Measurements from ENCODE around the gene ASAP2.

The ASAP2 gene

DNA sequence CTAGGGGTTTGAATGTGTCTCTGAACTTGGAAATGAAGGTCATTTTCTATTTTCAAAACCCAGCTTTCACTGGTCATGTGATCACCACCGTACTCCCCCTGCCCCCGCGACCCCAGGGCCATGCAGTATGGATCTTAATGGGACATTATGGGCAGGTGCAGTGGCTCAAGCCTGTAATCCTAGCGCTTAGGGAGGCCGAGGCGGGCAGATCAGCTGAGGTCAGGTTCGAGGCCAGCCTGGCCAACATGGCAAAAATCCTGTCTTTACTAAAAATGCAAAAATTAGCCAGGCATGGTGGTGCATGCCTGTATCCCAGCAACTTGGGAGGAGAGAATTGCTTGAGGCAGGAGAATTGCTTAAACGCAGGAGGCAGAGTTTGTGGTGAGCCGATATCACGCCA, 139.4 kb downstream of the ASAP2 start:
- no peak for DNase-seq (ENCODE audit: low read depth)
- TF ChIP-seq, protein P1, sequence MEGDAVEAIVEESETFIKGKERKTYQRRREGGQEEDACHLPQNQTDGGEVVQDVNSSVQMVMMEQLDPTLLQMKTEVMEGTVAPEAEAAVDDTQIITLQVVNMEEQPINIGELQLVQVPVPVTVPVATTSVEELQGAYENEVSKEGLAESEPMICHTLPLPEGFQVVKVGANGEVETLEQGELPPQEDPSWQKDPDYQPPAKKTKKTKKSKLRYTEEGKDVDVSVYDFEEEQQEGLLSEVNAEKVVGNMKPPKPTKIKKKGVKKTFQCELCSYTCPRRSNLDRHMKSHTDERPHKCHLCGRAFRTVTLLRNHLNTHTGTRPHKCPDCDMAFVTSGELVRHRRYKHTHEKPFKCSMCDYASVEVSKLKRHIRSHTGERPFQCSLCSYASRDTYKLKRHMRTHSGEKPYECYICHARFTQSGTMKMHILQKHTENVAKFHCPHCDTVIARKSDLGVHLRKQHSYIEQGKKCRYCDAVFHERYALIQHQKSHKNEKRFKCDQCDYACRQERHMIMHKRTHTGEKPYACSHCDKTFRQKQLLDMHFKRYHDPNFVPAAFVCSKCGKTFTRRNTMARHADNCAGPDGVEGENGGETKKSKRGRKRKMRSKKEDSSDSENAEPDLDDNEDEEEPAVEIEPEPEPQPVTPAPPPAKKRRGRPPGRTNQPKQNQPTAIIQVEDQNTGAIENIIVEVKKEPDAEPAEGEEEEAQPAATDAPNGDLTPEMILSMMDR (IDR thresholded peaks at IDR 0.05; ENCODE audit: insufficient read depth, low read depth, low read length, missing control alignments) = no peak
- no peak overlapping the region for H3K4me3 ChIP-seq (ENCODE audit: low read length)

DNA sequence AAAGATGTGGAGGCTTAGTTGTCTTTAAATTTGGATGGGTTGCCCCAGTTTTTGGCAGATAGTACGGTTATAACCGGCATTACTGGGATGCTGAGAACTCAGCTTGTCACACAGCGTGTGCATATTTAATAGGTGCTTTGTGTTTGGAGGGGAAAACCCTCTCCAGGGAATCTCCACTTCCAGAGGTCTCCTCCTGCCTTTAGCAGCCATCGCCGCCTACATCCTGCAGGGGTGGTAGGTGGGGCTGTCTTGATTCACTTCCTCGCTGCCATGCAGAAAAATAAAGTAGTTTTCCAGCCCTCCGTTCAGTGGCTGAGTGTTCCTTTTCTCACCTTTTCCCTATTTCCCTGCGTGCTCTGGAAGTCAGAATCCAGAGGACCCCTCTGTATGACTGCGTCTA, 140.3 kb downstream of the ASAP2 start:
- no peak for DNase-seq (ENCODE audit: low read depth)
- TF ChIP-seq, protein P1 (IDR thresholded peaks at IDR 0.05; ENCODE audit: insufficient read depth, low read depth, low read length, missing control alignments) = no peak
- H3K4me3 ChIP-seq (ENCODE audit: low read length) = no peak overlapping the region

DNA sequence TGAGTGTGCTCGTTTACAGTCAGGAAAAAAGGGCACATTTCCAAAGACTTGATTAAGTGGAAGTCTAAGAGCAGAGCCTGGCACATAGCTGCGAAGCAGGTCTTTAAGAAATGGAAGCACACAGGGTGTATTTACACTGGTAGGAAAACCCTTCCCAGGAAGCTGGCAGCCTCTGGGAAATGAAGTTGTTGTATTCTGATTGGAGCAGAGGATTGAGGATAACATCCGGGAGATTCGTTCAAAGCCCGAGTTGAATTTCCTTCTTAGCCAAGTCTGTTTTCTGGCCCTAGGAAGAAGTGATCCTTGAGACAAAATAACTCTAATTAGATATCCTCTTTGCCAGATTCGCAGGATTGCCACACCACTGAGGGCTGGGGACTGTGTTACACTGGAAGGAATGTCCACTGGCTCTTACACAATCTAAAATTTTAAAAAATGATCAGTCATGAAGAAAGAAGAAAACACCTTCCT, 140.8 kb downstream of the ASAP2 start:
- no peak overlapping the region for H3K4me3 ChIP-seq (ENCODE audit: low read length)
- no peak for DNase-seq (ENCODE audit: low read depth)
- TF ChIP-seq, protein P1 (IDR thresholded peaks at IDR 0.05; ENCODE audit: insufficient read depth, low read depth, low read length, missing control alignments) = no peak

DNA sequence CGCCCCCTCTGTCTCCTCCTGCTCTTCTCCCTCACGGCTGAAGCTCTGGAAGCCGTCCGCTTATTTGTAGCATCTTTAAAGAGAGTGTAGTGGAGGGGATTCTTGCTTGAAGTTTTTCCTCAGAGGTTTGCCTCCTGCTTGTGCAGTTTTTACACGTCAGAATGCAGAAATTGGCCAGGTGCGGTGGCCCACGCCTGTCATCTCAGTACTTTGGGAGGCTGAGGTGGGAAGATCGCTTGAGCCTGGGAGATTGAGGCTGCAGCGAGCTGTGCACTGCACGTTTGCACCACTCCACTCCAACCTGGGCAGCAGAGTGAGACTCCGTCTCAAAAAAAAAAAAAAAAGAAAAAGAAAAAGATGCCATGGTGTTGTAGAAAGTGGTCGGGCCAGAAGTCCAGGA, 147.7 kb downstream of the ASAP2 start:
- TF ChIP-seq, protein P1 (IDR thresholded peaks at IDR 0.05; ENCODE audit: insufficient read depth, low read depth, low read length, missing control alignments) = no peak
- DNase-seq (ENCODE audit: low read depth) = no peak
- no peak overlapping the region for H3K4me3 ChIP-seq (ENCODE audit: low read length)

- no peak for DNase-seq (ENCODE audit: low read depth)
- no peak overlapping the region for H3K4me3 ChIP-seq (ENCODE audit: low read length)
- TF ChIP-seq, protein P1 (IDR thresholded peaks at IDR 0.05; ENCODE audit: insufficient read depth, low read depth, low read length, missing control alignments) = no peak
Observed at GRCh38 chr2:9355270-9355669, 148.7 kb downstream of the ASAP2 start.

GRCh38 chr2:9355716-9356115, 149.1 kb downstream of the ASAP2 start:
- no peak for DNase-seq (ENCODE audit: low read depth)
- TF ChIP-seq, protein P1 (IDR thresholded peaks at IDR 0.05; ENCODE audit: insufficient read depth, low read depth, low read length, missing control alignments) = no peak
- no peak overlapping the region for H3K4me3 ChIP-seq (ENCODE audit: low read length)

GRCh38 chr2:9356261-9356660, 149.6 kb downstream of the ASAP2 start:
- no peak for DNase-seq (ENCODE audit: low read depth)
- H3K4me3 ChIP-seq (ENCODE audit: low read length) = no peak overlapping the region
- TF ChIP-seq, protein P1 (IDR thresholded peaks at IDR 0.05; ENCODE audit: insufficient read depth, low read depth, low read length, missing control alignments) = no peak

Data from epithelial cell of esophagus (primary cell).